Measurements from ENCODE around the gene CRYBG2. TPM values are rescaled to one million over a fixed set of nuclear protein-coding genes. Genes with fewer than 3 reads are reported as not detected.

CRYBG2 gene
- total RNA-seq = 0.26 TPM in 1 of 2 replicates, not detected in the other

DNA sequence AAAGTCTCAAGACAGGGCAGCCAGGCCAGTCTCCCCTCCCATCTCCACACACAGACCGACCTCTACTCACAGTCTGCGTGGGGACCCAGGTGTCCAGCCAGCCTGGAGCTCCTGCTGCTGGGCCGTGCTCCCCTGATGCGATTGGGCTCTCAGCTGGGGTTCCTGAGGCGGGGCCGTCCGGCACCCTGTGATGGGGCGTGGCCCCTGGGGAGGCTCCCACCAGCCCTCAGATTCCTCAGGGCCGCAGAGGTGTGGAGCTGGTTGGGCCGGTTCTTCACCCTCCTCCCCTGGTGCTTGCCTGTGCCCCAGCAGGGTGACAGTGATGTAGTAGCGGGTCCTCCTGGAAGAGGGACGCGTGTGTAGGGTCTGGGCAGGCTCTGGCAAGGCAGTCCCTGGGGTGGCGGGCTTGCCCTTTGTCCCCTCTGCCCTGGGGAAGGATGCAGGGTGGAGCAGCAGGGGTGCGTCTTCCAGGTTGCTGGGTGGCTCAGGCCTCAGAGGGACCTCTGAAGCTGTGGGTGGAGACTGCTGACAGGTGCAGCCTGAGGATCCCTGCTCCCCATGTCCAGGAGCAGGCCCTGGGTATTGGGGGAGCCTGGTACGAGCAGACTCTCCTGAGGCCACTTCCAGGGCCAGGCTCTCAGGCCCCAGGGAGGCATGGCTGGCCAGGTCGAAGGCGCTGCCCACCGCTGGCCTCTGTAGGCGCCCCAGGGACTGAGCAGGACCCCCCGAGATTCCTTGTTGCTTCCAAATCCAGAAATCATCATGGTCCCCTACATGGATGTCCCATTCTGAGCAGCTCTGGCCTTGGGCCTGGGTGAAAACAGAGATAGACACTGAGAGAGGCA is at the start of gene CRYBG2:
Gene CRYBG2 (minus strand): TSS at position 155 of the 845 bp plus-strand sequence. CDS start 7,473 bp downstream, outside the sequence.

DNA sequence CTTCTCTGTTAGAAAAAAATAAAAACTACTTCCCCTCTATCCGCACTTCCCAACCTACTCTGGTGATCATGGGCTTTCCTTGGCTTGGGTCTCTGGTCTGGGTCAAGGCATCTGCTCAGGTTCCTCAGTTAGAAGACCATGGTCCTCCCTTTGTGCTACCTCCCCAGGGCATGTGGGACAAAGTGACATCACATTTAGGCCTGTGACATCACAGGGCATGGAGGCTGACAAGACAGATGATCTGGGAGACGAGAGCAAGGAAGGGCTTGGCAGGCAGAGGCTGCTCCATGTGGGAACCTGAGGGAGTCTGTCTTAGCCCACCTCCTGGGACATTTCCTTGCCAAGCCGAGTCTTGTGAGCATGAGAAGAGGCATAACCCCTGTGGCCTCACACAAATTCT is 18.7 kb upstream of the CRYBG2 start, which contains the start of gene ZNF683:
Gene ZNF683 (minus strand): TSS at position 140 of the 400 bp plus-strand sequence. CDS start 4,179 bp downstream, outside the sequence.

DNA sequence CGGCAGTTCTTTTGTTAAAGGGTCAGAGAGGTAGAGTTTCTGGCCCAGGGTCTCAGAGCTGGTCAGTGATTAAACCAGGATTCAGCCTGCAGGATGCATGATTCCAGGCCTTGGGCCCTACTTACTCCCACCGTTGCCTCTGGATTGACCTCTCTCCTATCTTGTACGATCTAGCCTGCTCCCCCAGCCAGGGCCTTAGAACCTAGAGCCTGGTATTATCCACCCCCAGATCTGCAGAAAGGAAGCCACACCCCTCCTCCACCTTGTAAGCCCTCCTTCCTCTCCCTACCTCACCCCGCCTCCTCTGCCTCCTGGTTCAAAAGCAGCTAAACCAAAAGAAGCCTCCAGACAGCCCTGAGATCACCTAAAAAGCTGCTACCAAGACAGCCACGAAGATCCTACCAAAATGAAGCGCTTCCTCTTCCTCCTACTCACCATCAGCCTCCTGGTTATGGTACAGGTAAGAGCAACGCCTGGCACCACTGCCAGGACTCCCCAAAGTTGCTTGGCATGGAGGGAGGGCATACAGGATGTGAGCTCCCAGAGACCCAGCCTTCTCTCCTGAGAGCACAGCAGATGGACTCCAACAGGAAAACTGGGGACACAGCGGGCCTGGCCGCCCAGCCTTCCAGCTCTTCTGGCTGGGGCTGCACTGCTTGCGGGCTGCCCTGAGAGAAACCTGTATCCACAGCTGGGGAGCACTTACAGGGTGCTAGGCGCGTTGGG is 36.2 kb downstream of the CRYBG2 start, which contains the start of gene CD52:
Gene CD52 (plus strand): TSS at position 347 of the 726 bp plus-strand sequence. CDS start 60 bp downstream, at position 407.

GRCh38 chr1:26306290-26307229 is 47.4 kb downstream of the CRYBG2 start, which contains the start of gene UBXN11:
Gene UBXN11 (minus strand): TSS chr1:26306636. CDS start chr1:26302883, 3,753 bp downstream.

GRCh38 chr1:26279456-26280332 is 74.2 kb downstream of the CRYBG2 start, which contains the start of gene SH3BGRL3:
Gene SH3BGRL3 (plus strand): TSS chr1:26280086. CDS start chr1:26280156, 70 bp downstream.

Other genes with a start within 250 kb of the CRYBG2 start
- gene PDIK1L, start 242.3 kb downstream of the CRYBG2 start, total RNA-seq = 2.7 and 5.9 TPM in 2 replicates
- under 0.01 TPM in 1 of 2 replicates, not detected in the other for gene FAM110D, start 195.1 kb downstream of the CRYBG2 start, total RNA-seq
- gene C1orf232, start 185.2 kb downstream of the CRYBG2 start, total RNA-seq = not detected in 2 replicates
- 36.7 and 51.8 TPM in 2 replicates for gene ZNF593, start 184.2 kb downstream of the CRYBG2 start, total RNA-seq
- not detected in 2 replicates for gene ZNF593OS, start 182.3 kb downstream of the CRYBG2 start, total RNA-seq
- 0.52 TPM in 1 of 2 replicates, not detected in the other for gene CNKSR1, start 176.6 kb downstream of the CRYBG2 start, total RNA-seq
- not detected in 2 replicates for gene CATSPER4, start 163.5 kb downstream of the CRYBG2 start, total RNA-seq
- 4.6 and 5.4 TPM in 2 replicates for gene CEP85, start 119.9 kb downstream of the CRYBG2 start, total RNA-seq
- 89.3 and 181 TPM in 2 replicates for gene SH3BGRL3, start 74.0 kb downstream of the CRYBG2 start, total RNA-seq
- gene UBXN11, start 47.5 kb downstream of the CRYBG2 start, total RNA-seq = 2.7 and 7.5 TPM in 2 replicates
- not detected in 2 replicates for gene CD52, start 36.2 kb downstream of the CRYBG2 start, total RNA-seq
- not detected in 2 replicates for gene ZNF683, start 18.6 kb upstream of the CRYBG2 start, total RNA-seq
- gene LIN28A, start 56.7 kb upstream of the CRYBG2 start, total RNA-seq = not detected in 2 replicates
- gene DHDDS, start 78.2 kb upstream of the CRYBG2 start, total RNA-seq = 27.9 and 44.2 TPM in 2 replicates
- gene HMGN2, start 118.3 kb upstream of the CRYBG2 start, total RNA-seq = 355 and 402 TPM in 2 replicates
- gene RPS6KA1, start 175.6 kb upstream of the CRYBG2 start, total RNA-seq = 3.8 and 12.0 TPM in 2 replicates